GM21360 (cell line): ENCODE data around the gene AAGAB.
"Not testable (repeated sequence)": the region's sequence is repeated elsewhere in the genome, so short reads cannot be mapped to it uniquely, and the experiment has no call there.

Source experiments
- ATAC-seq: cut with Tn5 transposase; IDR thresholded peaks from one replicate; pipeline ENCODE4 v1.9.1; 2021; ENCODE audit warnings: mild to moderate bottlenecking, moderate library complexity; ENCODE audit not compliant: unreplicated experiment

The AAGAB gene

DNA sequence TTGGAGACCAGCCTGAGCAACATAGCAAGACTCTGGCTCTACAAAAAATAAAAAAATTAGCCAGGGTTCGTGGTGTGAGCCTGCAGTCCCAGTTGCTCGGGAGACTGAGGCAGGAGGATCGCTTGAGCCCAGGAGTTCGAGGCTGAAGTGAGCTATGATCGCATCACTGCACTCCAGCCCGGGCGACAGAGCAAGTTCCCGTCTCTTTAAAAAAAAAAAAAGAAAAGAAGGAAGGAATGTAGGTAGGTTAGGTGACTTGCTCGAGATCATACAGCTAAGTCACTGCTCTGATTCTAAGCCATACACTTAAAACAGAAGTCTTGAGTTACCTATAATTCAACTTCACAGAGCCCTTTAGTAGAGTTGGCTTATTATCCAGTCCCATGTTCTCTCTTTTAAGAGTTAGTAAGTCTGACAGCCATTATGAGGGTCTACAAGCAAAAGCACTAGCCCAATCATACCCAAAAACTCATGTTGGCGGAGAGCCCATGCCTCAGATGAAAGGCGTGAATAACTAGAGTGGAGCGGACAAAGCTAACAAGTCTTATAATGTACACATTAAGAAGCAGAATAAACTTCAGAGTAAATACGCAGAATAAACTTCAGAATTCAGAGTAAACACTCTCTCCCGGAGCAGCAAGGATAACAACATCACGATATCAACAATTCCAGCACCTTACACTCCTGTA is 768 bp downstream of the AAGAB start:
- ATAC-seq: no peak

- ATAC-seq: no peak
Observed at GRCh38 chr15:67253101-67253500, 1.4 kb downstream of the AAGAB start.

- no peak for ATAC-seq
Observed at GRCh38 chr15:67251318-67251717, 3.1 kb downstream of the AAGAB start.

DNA sequence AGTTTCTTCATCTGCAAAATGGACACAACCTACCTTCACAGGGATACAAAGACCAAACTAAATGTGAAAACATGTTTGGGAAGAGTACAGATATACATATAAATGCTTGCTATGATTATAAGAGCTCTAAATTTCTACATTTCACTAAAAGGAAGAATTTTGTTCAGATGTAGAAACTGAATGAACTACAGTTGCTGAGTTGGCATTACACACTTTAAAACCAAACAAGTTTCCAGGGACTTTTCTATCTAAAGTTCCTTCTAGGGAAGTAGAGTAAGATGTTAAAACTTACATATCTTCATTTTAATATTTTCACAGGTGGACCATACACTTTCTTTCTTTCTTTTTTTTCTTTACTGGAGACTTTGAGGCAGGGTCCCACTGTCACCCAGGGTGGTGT is 4.6 kb downstream of the AAGAB start:
- ATAC-seq: no peak

DNA sequence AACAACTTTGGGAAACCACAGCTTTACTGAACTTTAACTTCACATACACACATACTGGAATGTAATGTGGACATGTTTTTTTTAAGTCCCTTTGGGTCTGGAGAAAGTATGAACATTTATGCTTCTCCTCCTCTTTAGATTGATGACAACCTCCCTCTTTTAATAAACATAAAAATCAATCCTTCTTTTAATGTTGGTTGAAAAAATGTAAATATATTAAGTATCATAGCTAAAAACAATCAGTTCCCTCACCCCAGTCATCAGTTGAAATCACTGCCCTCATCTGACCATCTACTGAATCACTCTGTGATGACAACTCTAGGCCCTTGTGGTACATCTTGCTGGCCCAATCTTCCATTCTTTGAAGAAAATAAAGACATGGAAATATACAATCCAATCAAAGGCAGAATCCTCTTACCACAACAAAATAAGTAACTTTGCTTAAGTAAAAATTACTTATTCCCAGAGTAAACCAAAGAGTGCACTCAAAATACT is 6.4 kb downstream of the AAGAB start:
- no peak for ATAC-seq

GRCh38 chr15:67246606-67247005 is 7.9 kb downstream of the AAGAB start:
- not testable (repeated sequence) for ATAC-seq

DNA sequence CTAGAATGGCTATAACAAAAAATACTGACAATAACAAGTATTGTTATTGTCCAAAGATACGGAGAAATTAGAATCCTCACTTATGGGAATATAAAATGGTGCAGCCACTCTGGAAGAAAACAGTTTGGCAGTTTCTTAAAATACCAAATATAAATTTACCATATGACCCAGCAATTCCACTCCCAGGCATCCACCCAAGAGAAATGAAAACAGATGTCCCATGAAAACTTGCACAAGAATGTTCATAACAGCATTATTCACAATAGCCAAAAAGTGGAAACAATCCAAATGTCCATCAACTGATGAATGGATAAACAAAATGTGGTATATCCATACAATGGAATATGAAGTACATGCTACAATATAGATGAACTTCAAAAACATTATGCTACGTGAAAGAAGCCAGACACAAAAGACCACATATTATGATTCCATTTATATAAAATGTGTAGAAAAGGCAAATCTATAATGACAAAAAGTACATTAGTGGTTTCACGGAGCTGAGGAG is 9.4 kb downstream of the AAGAB start:
- ATAC-seq: no peak

GRCh38 chr15:67242708-67243111 is 11.8 kb downstream of the AAGAB start:
- ATAC-seq: no peak

DNA sequence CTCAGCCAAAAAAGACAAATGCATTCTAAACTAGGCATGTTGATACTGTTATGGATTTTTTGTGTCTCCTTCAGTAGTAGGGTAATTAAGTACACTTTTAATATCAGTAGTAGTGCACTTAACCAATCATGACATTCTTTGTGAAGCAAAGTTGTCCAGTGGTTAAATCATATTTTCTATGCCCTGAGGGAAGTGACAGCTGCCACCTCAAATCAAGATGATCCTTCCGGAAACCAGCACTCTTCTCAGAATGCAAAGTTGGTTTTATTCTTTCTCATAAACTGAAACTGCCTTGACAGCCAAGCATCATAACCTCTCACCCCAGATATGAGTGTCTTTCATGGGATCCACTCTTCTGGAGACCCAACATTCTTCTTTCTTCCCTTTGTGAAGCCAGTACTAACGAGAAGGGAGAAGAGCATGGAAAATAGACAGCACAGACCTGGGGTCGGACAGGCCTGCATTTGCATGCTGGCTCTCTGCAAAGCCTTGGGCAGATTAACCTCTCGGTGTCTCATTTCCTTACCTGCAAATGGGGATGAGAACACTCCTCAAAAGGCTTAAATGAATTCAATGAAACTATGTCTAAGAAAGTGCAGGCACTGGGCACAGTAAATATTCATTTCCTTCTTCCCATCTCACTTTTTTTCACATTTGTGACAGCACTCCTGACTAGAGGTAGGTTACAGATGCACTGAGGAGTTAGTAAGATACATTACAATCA is 13.2 kb downstream of the AAGAB start:
- ATAC-seq: peak; percentile 74

DNA sequence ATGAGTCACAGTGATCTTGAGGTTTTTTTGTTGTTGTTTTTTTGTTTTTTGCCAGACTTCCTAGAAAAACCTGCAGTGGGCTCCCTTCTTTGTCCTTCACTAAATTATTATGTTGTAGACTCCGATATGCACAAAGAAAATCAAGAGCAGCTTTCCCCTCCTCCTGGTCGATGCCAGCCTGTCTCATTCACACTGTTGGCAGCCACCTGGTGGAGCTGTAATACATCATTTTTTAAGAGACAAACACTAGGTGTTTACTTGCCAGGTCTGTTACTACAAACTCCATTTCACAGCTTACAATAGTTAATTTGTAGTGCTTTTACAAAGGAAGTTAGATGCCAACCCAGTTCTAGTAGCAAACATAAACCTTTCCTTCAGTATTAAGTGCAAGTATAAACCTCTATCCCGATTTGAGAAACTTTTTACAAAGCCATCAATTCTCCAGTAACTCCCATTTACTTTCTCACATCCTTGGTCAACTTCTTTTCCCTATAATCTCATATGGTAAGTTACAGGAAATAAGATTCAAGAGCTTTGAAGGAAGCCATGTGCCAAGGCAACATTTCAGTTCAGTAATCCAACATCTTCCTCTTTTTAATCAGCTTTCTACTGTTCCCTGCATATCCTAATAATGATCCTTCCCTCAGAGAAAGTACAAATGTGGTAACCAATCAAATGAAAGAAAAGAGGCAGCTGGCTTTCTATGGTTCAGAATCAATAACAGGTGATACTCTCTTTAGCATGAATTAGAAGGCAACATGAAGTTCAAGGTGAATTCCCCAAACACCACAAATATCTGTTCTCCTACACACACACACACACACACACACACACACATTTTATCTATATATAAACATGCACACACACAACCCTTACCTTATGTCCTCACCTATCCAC is 14.0 kb downstream of the AAGAB start:
- no peak for ATAC-seq

GRCh38 chr15:67232591-67232990 is 21.9 kb downstream of the AAGAB start:
- no peak for ATAC-seq

DNA sequence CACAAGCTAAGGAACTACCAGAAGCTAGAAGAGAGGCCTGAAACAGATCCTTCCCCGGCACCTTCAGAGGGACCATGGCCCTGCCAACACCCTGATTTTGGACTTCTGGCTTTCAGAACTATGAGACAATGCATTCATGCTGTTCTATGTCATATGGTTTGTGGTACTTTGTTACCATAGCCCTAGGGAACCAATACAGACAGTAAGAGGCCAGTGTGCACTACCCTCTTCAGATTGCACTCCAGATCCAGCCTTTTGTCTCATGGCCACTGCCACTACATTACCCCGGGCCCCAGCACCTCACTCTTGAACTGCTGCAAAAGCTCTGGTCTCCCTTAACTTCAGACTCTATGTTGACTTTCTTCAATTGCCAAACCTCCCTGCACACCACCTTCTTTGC is 24.0 kb downstream of the AAGAB start:
- no peak for ATAC-seq

GRCh38 chr15:67228286-67228685 is 26.2 kb downstream of the AAGAB start:
- ATAC-seq: no peak

DNA sequence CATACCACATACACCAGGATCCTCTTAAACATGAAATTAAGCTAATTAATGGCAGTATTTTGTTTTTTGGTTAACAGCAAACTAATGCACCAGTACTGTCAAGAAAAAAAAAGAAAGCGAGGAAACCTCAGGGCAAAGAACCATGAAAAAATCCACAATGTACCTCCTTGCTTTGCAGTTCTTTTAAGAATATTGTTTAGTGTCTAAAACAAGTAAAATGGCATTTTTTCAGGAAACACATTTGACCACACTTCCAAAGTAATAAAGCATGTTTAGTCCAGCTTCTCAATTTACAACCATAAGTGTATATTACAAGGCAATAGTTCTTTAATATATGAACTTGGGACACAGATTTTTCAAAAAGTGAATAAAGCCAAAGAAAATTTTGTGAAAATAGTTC is 26.6 kb downstream of the AAGAB start:
- no peak for ATAC-seq

DNA sequence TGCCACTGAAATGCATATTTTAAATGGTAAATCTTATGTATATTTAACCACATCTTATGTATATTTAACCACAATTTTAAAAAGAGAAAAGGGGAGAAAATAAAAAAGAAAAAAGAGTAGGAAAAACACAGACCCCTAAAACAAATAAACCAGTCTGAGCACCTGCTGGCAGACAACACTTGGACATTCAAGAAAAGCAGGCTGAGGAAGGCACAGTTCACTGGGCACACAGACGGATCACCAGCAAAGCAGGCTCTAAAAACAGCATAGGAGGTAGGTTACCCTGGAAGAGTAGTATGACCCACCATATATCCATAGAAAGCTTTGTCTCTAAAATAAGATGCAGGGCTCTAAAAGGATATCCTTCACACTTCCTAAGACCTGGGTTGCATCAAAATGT is 27.0 kb downstream of the AAGAB start:
- ATAC-seq: no peak

GRCh38 chr15:67225336-67225735 is 29.1 kb downstream of the AAGAB start:
- ATAC-seq: no peak

- no peak for ATAC-seq
Observed at GRCh38 chr15:67224889-67225288, 29.6 kb downstream of the AAGAB start.

- no peak for ATAC-seq
Observed at GRCh38 chr15:67219288-67219687, 35.2 kb downstream of the AAGAB start.

DNA sequence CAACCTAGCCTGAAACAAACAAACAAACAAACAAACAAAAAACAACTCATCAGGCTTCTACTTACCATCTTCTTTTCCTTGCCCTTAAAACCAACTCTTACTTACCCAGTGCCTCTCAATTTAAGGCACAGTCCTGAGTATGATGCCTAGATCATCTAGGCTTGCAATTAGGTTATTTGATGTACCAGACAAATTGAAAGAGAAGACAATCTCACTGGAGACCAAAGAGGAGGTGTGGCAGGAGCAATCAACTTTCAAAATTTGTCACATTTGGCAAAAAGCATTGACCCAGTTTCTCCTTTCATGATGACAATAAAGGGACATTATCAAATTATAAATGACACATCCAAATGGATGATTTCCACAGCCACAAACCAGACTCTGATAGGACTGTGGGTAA is 36.0 kb downstream of the AAGAB start:
- ATAC-seq: no peak

DNA sequence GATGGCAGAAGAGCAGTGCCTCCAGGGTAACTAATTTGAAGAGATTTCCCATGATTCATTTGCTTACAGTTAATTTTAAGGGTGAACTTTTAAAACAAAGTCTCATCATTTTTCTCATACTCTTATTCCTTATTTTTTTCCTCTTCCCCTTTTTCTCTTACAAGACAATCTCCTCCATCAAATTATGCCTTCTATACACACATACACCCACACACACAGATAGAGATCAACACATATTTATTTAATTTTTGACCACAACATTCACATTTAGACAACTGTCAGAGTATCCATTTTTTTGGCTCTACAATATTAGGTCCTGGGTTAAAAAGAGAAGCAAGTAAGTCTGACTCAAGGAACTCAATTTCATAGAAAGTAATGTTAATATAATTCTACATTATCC is 37.6 kb downstream of the AAGAB start:
- ATAC-seq: no peak

DNA sequence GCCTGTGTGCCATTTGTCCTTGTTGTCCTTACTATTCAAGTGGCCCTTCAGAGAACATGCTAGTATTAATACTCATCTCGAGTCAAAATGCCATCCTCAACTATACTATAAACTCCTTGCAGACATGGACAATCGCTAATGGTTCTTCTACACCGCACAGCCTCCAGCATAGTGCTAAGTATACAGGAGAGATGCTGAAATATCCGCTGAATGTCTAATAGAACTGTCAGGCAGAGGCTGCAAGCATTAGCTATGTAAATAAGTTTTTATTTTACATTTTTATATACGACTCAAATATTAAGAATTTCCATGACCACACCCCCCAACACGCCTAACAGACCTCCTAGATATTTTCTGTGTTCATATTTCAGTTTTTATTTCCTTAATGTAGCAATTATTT is 39.4 kb downstream of the AAGAB start:
- no peak for ATAC-seq
